Cardiac muscle cell (in vitro differentiated cells and primary cell): ENCODE data around the gene ZNF471. TPM values are rescaled to one million over a fixed set of nuclear protein-coding genes. Genes with fewer than 3 reads are reported as not detected.

Source experiments
- DNase-seq, 2 donors: peaks; one replicate each; pipeline versions ENCODE4 v3.0.0 to v3.0.0-alpha.2; 2010 to 2017; ENCODE audit warnings: low read depth in 1 of 2, low spot score in 1 of 2
- H3K27ac ChIP-seq: fragments of 200-600 bp; sonication (generic); 2 replicates; pipeline ENCODE4 v1.5.1; 2016
- H3K27me3 ChIP-seq: fragments of 200-600 bp; sonication (generic); 2 replicates; pipeline ENCODE4 v1.6.0; 2016; ENCODE audit warnings: control low read depth
- H3K36me3 ChIP-seq: fragments of 200-600 bp; sonication (generic); 2 replicates; pipeline ENCODE4 v1.5.1; 2016; ENCODE audit warnings: control low read depth
- H3K4me1 ChIP-seq: fragments of 200-600 bp; sonication (generic); 2 replicates; pipeline ENCODE4 v1.8.1; 2017; ENCODE audit warnings: low read depth, mild to moderate bottlenecking, mixed run types
- H3K4me3 ChIP-seq: fragments of 200-600 bp; sonication (generic); 2 replicates; pipeline ENCODE4 v1.5.1; 2016; ENCODE audit warnings: mild to moderate bottlenecking
- H3K9me3 ChIP-seq: fragments of 200-600 bp; sonication (generic); 2 replicates; pipeline ENCODE4 v1.5.1; 2017; ENCODE audit warnings: low read depth, mild to moderate bottlenecking, control low read depth
- polyA plus RNA-seq: library from polyadenylated mRNA; unstranded; fragments of >200 nt; fragmentation: Nextera tagmentation; extraction: Ambion mirVana; gene quantifications from 2 replicates; pipeline ENCODE4 v1.2.1, GENCODE V29; 2016
- total RNA-seq: library from RNA; depleted of rRNA; stranded (reverse); fragments of >200 nt; gene quantifications from 2 replicates; pipeline ENCODE4 v1.2.3, GENCODE V29; 2016
- TF ChIP-seq, protein P1 (sequence below): IDR thresholded peaks from 2 replicates; pipeline ENCODE4 v1.5.1; 2012; ENCODE audit warnings: low read depth, mild to moderate bottlenecking, low read length

Gene ZNF471
- total and polyA plus RNA-seq, 2 experiments from 2014 or later, result 0.83 to 2.8 TPM

DNA sequence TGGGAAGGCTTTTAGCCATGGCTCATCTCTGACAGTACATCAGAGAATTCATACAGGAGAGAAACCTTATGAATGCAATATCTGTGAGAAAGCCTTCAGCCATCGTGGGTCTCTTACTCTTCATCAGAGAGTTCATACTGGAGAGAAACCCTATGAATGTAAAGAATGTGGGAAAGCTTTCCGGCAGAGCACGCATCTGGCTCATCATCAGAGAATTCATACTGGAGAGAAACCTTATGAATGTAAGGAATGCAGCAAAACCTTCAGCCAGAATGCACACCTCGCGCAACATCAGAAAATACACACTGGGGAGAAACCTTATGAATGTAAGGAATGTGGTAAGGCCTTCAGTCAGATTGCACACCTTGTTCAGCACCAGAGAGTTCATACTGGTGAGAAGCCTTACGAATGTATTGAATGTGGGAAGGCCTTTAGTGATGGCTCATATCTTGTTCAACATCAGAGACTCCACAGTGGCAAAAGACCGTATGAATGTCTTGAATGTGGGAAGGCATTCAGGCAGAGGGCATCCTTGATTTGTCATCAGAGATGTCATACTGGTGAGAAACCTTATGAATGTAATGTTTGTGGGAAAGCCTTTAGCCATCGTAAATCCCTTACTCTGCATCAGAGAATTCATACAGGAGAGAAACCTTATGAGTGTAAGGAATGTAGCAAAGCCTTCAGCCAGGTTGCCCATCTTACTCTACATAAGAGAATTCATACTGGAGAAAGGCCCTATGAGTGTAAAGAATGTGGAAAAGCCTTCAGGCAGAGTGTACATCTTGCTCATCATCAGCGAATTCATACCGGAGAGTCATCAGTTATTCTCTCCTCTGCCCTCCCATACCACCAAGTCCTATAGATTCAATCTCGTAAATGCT lies 70.3 kb downstream of the ZNF471 start:
- DNase-seq, result no peak
- no peaks in the 10 kb centered on the region for H3K4me1 ChIP-seq
- H3K27ac ChIP-seq, result no peak overlapping the region
- TF ChIP-seq, protein P1, sequence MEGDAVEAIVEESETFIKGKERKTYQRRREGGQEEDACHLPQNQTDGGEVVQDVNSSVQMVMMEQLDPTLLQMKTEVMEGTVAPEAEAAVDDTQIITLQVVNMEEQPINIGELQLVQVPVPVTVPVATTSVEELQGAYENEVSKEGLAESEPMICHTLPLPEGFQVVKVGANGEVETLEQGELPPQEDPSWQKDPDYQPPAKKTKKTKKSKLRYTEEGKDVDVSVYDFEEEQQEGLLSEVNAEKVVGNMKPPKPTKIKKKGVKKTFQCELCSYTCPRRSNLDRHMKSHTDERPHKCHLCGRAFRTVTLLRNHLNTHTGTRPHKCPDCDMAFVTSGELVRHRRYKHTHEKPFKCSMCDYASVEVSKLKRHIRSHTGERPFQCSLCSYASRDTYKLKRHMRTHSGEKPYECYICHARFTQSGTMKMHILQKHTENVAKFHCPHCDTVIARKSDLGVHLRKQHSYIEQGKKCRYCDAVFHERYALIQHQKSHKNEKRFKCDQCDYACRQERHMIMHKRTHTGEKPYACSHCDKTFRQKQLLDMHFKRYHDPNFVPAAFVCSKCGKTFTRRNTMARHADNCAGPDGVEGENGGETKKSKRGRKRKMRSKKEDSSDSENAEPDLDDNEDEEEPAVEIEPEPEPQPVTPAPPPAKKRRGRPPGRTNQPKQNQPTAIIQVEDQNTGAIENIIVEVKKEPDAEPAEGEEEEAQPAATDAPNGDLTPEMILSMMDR, result no peak
- H3K27me3 ChIP-seq, result no peaks in the 10 kb centered on the region
- no peak overlapping the region for H3K4me3 ChIP-seq
- H3K36me3 ChIP-seq, result peaks cover 32% of the 10 kb centered on the region
- peaks cover 21% of the 10 kb centered on the region for H3K9me3 ChIP-seq

Other genes with a start within 250 kb of the ZNF471 start
- gene EDDM13, start 235.1 kb upstream of the ZNF471 start, total RNA-seq, result not detected in 2 replicates
- 0.62 and 0.68 TPM in 2 replicates for gene EDDM13, start 235.1 kb upstream of the ZNF471 start, polyA plus RNA-seq
- 2.9 and 53.9 TPM in 2 replicates for gene ZSCAN5A, start 193.0 kb upstream of the ZNF471 start, total RNA-seq
- gene ZSCAN5A, start 193.0 kb upstream of the ZNF471 start, polyA plus RNA-seq, result 14.2 and 15.1 TPM in 2 replicates
- 10.1 and 13.5 TPM in 2 replicates for gene ZNF582, start 114.3 kb upstream of the ZNF471 start, total RNA-seq
- 17.7 and 19.5 TPM in 2 replicates for gene ZNF582, start 114.3 kb upstream of the ZNF471 start, polyA plus RNA-seq
- gene ZNF583, start 103.5 kb upstream of the ZNF471 start, total RNA-seq, result 3.6 and 26.7 TPM in 2 replicates
- gene ZNF583, start 103.5 kb upstream of the ZNF471 start, polyA plus RNA-seq, result 7.4 and 18.4 TPM in 2 replicates
- gene ZNF667, start 30.5 kb upstream of the ZNF471 start, total RNA-seq, result 3.5 and 6.5 TPM in 2 replicates
- 9.3 and 12.9 TPM in 2 replicates for gene ZNF667, start 30.5 kb upstream of the ZNF471 start, polyA plus RNA-seq
- gene ZFP28, start 31.1 kb downstream of the ZNF471 start, total RNA-seq, result 4.8 and 5.1 TPM in 2 replicates
- gene ZFP28, start 31.1 kb downstream of the ZNF471 start, polyA plus RNA-seq, result 5.4 and 6.3 TPM in 2 replicates
- gene ZNF470, start 59.6 kb downstream of the ZNF471 start, total RNA-seq, result 5.7 and 8.0 TPM in 2 replicates
- gene ZNF470, start 59.6 kb downstream of the ZNF471 start, polyA plus RNA-seq, result 7.5 and 10.0 TPM in 2 replicates
- gene ZNF71, start 87.4 kb downstream of the ZNF471 start, total RNA-seq, result 13.0 and 15.3 TPM in 2 replicates
- gene ZNF71, start 87.4 kb downstream of the ZNF471 start, polyA plus RNA-seq, result 12.5 and 15.3 TPM in 2 replicates
- 1.4 TPM in 1 of 2 replicates, not detected in the other for gene SMIM17, start 135.3 kb downstream of the ZNF471 start, total RNA-seq
- 0.72 and 4.4 TPM in 2 replicates for gene SMIM17, start 135.3 kb downstream of the ZNF471 start, polyA plus RNA-seq
- 0.11 and 0.98 TPM in 2 replicates for gene ZNF835, start 163.9 kb downstream of the ZNF471 start, total RNA-seq
- 1.6 TPM in 1 of 2 replicates, not detected in the other for gene ZNF835, start 163.9 kb downstream of the ZNF471 start, polyA plus RNA-seq